SH-SY5Y (cell line): Measurements from ENCODE around the gene CERS4.

Experiments
- GATA2 ChIP-seq: IDR thresholded peaks from 2 replicates; pipeline ENCODE4 v1.6.1; 2011; ENCODE audit warnings: mild to moderate bottlenecking, low read depth, low read length
- GATA3 ChIP-seq: IDR thresholded peaks from 2 replicates; pipeline ENCODE4 v1.6.1; 2011; ENCODE audit warnings: low read depth, mild to moderate bottlenecking, low read length, moderate library complexity

- TF ChIP-seq GATA2 (no peak), GATA3 (no peak)
These were observed 97.3 kb downstream of the CERS4 start for GRCh38 chr19:8306235-8307054.
